Right atrium auricular region (tissue), 2 donors: ENCODE data around the gene REEP1. TPM values are rescaled to one million over a fixed set of nuclear protein-coding genes. Genes with fewer than 3 reads are reported as not detected.

Source experiments
- DNase-seq: peaks from one replicate; pipeline ENCODE4 v3.0.0-alpha.2; 2019; ENCODE audit warnings: low spot score
- H3K27ac ChIP-seq, 2 donors: fragments of 200-600 bp; sonication (generic); 1 replicate in 1 of 2; 2 replicates in 1 of 2; pipeline ENCODE4 v1.5.1; 2016 to 2019
- H3K27me3 ChIP-seq, 2 donors: fragments of 200-600 bp; sonication (generic); one replicate each; pipeline versions ENCODE4 v1.5.1 to v1.6.0; 2017 to 2019
- H3K36me3 ChIP-seq: fragments of 200-600 bp; sonication (generic); one replicate; pipeline ENCODE4 v1.5.1; 2016
- H3K4me1 ChIP-seq, 2 donors: fragments of 200-600 bp; sonication (generic); one replicate each; pipeline versions ENCODE4 v1.5.1 to v1.6.0; 2017 to 2019
- H3K4me3 ChIP-seq, 2 donors: fragments of 200-600 bp; sonication (generic); 1 replicate in 1 of 2; 2 replicates in 1 of 2; pipeline ENCODE4 v1.5.1; 2017 to 2019; ENCODE audit warnings: mild to moderate bottlenecking in 1 of 2, moderate library complexity in 1 of 2
- H3K9me3 ChIP-seq, 2 donors: fragments of 200-600 bp; sonication (generic); one replicate each; pipeline ENCODE4 v1.5.1; 2019
- CTCF ChIP-seq, 2 donors: fragments of 200-600 bp; sonication (generic); IDR thresholded peaks; one replicate each; pipeline ENCODE4 v1.5.1; 2019; ENCODE audit warnings: antibody characterized with exemption in 2 of 2
- total RNA-seq, 2 donors: library from RNA; depleted of rRNA; stranded (reverse); fragments of >200 nt; gene quantifications; one replicate each; pipeline ENCODE4 v1.1.0, GENCODE V29; 2016

The REEP1 gene
- total RNA-seq, 2 donors from 2014 or later: 29.4 to 34.2 TPM

GRCh38 chr2:86311879-86312278 lies 25.5 kb downstream of the REEP1 start:
- no peaks in the 10 kb centered on the region for H3K9me3 ChIP-seq
- H3K36me3 ChIP-seq: no peaks in the 10 kb centered on the region
- H3K27ac ChIP-seq: no peak overlapping the region
- no peaks in the 10 kb centered on the region for H3K27me3 ChIP-seq
- DNase-seq: no peak
- TF ChIP-seq CTCF (IDR thresholded peaks at IDR 0.05): no peak
- H3K4me1 ChIP-seq: peaks cover 0 to 17% of the 10 kb centered on the region in 2 donors
- H3K4me3 ChIP-seq: no peak overlapping the region

GRCh38 chr2:86309966-86310365 lies 27.5 kb downstream of the REEP1 start:
- Histone ChIP-seq H3K36me3 (no peaks in the 10 kb centered on the region), H3K4me1 (peaks cover 0 to 17% of the 10 kb centered on the region in 2 donors), H3K4me3 (no peak overlapping the region), H3K27ac (no peak overlapping the region), H3K9me3 (no peaks in the 10 kb centered on the region), H3K27me3 (no peaks in the 10 kb centered on the region)
- no peak for TF ChIP-seq CTCF (IDR thresholded peaks at IDR 0.05)
- DNase-seq: no peak

GRCh38 chr2:86308984-86309695 lies 28.3 kb downstream of the REEP1 start:
- H3K27ac ChIP-seq: peak overlapping the region; percentile 28 to 70
- no peak overlapping the region for H3K4me3 ChIP-seq
- no peaks in the 10 kb centered on the region for H3K9me3 ChIP-seq
- H3K36me3 ChIP-seq: no peaks in the 10 kb centered on the region
- DNase-seq: no peak
- H3K27me3 ChIP-seq: no peaks in the 10 kb centered on the region
- TF ChIP-seq CTCF (IDR thresholded peaks at IDR 0.05): no peak
- H3K4me1 ChIP-seq: peaks cover 0 to 17% of the 10 kb centered on the region in 2 donors

- Histone ChIP-seq H3K4me3 (no peak overlapping the region), H3K27ac (peak overlapping the region in 1 of 2 donors; percentile 70), H3K36me3 (no peaks in the 10 kb centered on the region), H3K4me1 (peaks cover 0 to 17% of the 10 kb centered on the region in 2 donors), H3K27me3 (no peaks in the 10 kb centered on the region), H3K9me3 (no peaks in the 10 kb centered on the region)
- TF ChIP-seq CTCF (IDR thresholded peaks at IDR 0.05): no peak
- DNase-seq: no peak
Measured at GRCh38 chr2:86308356-86308755, 29.1 kb downstream of the REEP1 start.

GRCh38 chr2:86307431-86307830 lies 30.0 kb downstream of the REEP1 start:
- Histone ChIP-seq H3K36me3 (no peaks in the 10 kb centered on the region), H3K9me3 (no peaks in the 10 kb centered on the region), H3K27ac (no peak overlapping the region), H3K4me1 (peaks cover 0 to 24% of the 10 kb centered on the region in 2 donors), H3K4me3 (no peak overlapping the region), H3K27me3 (no peaks in the 10 kb centered on the region)
- DNase-seq: no peak
- no peak for TF ChIP-seq CTCF (IDR thresholded peaks at IDR 0.05)

- Histone ChIP-seq H3K27me3 (no peaks in the 10 kb centered on the region), H3K4me1 (peaks cover 0 to 39% of the 10 kb centered on the region in 2 donors), H3K9me3 (no peaks in the 10 kb centered on the region), H3K27ac (no peak overlapping the region), H3K36me3 (no peaks in the 10 kb centered on the region), H3K4me3 (no peak overlapping the region)
- no peak for DNase-seq
- TF ChIP-seq CTCF (IDR thresholded peaks at IDR 0.05): no peak
Measured at GRCh38 chr2:86305915-86306254, 31.5 kb downstream of the REEP1 start.
